GM10248 (cell line): Measurements from ENCODE around the gene ANKRD37.

Experiments used
- CTCF ChIA-PET: fragments of 300-600 bp; sonication (Branson Sonifier 250); formaldehyde crosslinking; extraction: SDS; loops from one replicate; lab custom pipeline; 2021; ENCODE audit warnings: antibody characterized with exemption; lab: Yijun Ruan, JAX
- POLR2A ChIA-PET: fragments of 350-650 bp; sonication (Branson Sonifier 250); formaldehyde crosslinking; extraction: SDS; loops from one replicate; lab custom pipeline; 2020; ENCODE audit warnings: antibody characterized with exemption; lab: Yijun Ruan, JAX
- DNase-seq: peaks from one replicate; pipeline ENCODE4 v3.0.0; 2012; ENCODE audit errors: extremely low spot score
- TF ChIP-seq, protein P1 (sequence below): IDR thresholded peaks from 2 replicates; pipeline ENCODE4 v1.5.1; 2012; ENCODE audit warnings: mild to moderate bottlenecking, low read depth; ENCODE audit errors: extremely low read depth, missing control alignments, control extremely low read depth

The ANKRD37 gene, protein sequence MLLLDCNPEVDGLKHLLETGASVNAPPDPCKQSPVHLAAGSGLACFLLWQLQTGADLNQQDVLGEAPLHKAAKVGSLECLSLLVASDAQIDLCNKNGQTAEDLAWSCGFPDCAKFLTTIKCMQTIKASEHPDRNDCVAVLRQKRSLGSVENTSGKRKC

DNA sequence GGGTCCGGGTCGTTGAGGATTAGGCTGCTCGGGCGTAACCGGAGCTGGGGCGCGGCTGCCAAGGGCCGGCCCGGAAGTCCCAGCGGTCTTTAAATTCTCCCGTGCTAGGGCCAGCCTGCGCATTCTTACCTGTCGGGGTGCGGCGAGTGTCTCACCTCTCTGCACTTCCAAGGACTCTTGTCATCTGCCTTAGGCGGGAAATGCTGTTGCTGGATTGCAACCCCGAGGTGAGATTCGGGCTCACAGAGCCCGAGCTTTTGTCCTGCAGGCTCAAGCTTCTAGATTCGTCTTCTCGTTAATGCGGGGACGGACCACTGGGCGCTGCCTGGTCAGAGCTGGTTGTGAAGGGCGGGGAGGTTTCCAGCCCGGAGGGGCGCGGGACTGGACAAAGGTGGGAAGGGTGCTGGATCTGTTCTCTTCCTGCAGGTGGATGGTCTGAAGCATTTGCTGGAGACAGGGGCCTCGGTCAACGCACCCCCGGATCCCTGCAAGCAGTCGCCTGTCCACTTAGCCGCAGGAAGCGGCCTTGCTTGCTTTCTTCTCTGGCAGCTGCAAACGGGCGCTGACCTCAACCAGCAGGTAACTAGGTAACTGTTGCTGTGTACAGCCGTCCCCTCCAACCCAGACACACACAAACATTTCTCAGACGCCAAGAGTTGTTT, at the start of gene ANKRD37:
TSS of gene ANKRD37 (plus strand) at position 118 of the 662 bp plus-strand sequence. CDS start at position 201, 83 bp downstream.
- TF ChIP-seq, protein P1, sequence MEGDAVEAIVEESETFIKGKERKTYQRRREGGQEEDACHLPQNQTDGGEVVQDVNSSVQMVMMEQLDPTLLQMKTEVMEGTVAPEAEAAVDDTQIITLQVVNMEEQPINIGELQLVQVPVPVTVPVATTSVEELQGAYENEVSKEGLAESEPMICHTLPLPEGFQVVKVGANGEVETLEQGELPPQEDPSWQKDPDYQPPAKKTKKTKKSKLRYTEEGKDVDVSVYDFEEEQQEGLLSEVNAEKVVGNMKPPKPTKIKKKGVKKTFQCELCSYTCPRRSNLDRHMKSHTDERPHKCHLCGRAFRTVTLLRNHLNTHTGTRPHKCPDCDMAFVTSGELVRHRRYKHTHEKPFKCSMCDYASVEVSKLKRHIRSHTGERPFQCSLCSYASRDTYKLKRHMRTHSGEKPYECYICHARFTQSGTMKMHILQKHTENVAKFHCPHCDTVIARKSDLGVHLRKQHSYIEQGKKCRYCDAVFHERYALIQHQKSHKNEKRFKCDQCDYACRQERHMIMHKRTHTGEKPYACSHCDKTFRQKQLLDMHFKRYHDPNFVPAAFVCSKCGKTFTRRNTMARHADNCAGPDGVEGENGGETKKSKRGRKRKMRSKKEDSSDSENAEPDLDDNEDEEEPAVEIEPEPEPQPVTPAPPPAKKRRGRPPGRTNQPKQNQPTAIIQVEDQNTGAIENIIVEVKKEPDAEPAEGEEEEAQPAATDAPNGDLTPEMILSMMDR, result no peak
- DNase-seq, result no peak
- POLR2A ChIA-PET, result interaction anchor here (0.9 to 2.1 kb wide), 5 partner anchors 9 to 188 kb away, joined by 3 to 16 read pairs (median 7); partner anchors contain the start of genes SNX25 and UFSP2
- CTCF ChIA-PET, result interaction anchor here (0.7 to 2.2 kb wide), 5 partner anchors 16 to 201 kb away, joined by 3 to 7 read pairs (median 3); partner anchors contain the start of gene UFSP2

- TF ChIP-seq, protein P1, result no peak
- ChIA-PET POLR2A (no interaction called here), CTCF (no interaction called here)
- no peak for DNase-seq
Measured at GRCh38 chr4:185346975-185347601, 49.6 kb upstream of the ANKRD37 start.

- POLR2A ChIA-PET, result no interaction called here
- CTCF ChIA-PET, result no interaction called here
- TF ChIP-seq, protein P1, result no peak
- DNase-seq, result no peak
Measured at GRCh38 chr4:185351691-185352090, 45.0 kb upstream of the ANKRD37 start.

DNA sequence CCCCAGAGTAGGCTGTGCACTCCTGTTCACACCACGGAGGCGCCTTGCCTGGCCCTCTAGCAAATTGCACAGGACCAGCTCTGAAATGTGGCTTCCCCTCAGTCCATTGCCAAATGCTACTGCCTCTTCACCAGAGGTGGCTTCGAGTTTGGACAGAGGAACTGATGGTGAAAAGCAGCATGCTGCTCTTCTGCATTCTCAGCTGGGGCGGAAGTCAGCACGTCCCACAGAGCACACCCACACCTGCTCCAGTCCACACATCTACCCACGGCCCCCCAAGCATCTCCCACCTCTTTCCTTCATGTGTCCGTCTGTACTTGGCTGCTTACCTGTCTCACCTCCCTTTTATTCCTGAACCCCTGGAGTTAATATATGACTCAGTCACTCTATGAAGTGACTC, 44.4 kb upstream of the ANKRD37 start:
- CTCF ChIA-PET, result interaction anchor here (1.0 to 1.3 kb wide), 4 partner anchors 10 to 27 kb away, joined by 3 to 5 read pairs (median 3); no protein-coding TSS in a partner anchor
- POLR2A ChIA-PET, result no interaction called here

DNA sequence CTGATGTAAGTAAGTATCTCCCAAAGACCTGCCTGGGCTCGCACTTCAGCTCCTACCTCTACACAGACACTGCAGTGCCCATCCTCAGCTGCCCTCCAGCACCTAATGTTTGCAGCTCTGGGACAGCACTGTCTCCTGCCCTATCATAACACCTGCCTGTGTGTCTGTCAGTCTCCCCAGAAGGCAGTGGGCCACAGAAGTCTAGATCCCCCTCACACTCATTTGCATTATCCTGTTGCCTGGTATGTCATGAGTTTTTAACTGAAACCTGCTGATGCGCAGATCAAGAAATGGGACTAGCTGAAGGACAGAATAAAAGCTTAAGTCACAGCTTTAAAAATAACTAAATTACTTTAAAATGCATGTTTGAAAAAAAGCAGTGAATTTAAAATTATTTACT, 43.9 kb upstream of the ANKRD37 start:
- TF ChIP-seq, protein P1, result no peak
- ChIA-PET CTCF (interaction anchor here (1.0 to 1.3 kb wide), 4 partner anchors 11 to 28 kb away, joined by 3 to 5 read pairs (median 3); no protein-coding TSS in a partner anchor), POLR2A (interaction anchor here (0.6 kb wide), 1 partner anchor 23 kb away, joined by 7 read pairs; no protein-coding TSS in a partner anchor)
- DNase-seq, result no peak

More for the DNA sequence above, 44.4 kb upstream of the ANKRD37 start:
- DNase-seq, result no peak
- TF ChIP-seq, protein P1, result no peak

- DNase-seq, result no peak
- ChIA-PET POLR2A (no interaction called here), CTCF (no interaction called here)
- TF ChIP-seq, protein P1, result no peak
Measured at GRCh38 chr4:185357211-185357610, 39.4 kb upstream of the ANKRD37 start.
